Measurements from ENCODE around the gene DNAH1. TPM values are rescaled to one million over a fixed set of nuclear protein-coding genes. Genes with fewer than 3 reads are reported as not detected.
A peak's percentile ranks its signal among the peaks of the same experiment; 100 is the strongest.

The DNAH1 gene
- total RNA-seq, 2 donors from 2014 or later, result 24.3 to 35.4 TPM

GRCh38 chr3:52356126-52356525 is 40.0 kb downstream of the DNAH1 start:
- Mint-ChIP-seq H3K36me3 (no peaks in the 10 kb centered on the region), H3K27ac (no peak overlapping the region), H3K27me3 (no peaks in the 10 kb centered on the region), H3K4me3 (no peak overlapping the region), H3K9me3 (no peaks in the 10 kb centered on the region), H3K4me1 (ENCODE audit: low read depth in 2 of 2) (no peaks in the 10 kb centered on the region)
- ATAC-seq, result no peak
- no peak for DNase-seq (ENCODE audit: low spot score)

- Mint-ChIP-seq H3K4me1 (ENCODE audit: low read depth in 2 of 2) (no peaks in the 10 kb centered on the region), H3K27me3 (no peaks in the 10 kb centered on the region), H3K4me3 (no peak overlapping the region), H3K36me3 (no peaks in the 10 kb centered on the region), H3K9me3 (no peaks in the 10 kb centered on the region), H3K27ac (no peak overlapping the region)
- DNase-seq (ENCODE audit: low spot score) (no peak), ATAC-seq (no peak)
These were observed 41.3 kb downstream of the DNAH1 start for GRCh38 chr3:52357151-52358080.

- Mint-ChIP-seq H3K27ac (no peak overlapping the region), H3K4me1 (ENCODE audit: low read depth in 2 of 2) (no peaks in the 10 kb centered on the region), H3K36me3 (no peaks in the 10 kb centered on the region), H3K27me3 (no peaks in the 10 kb centered on the region), H3K9me3 (no peaks in the 10 kb centered on the region), H3K4me3 (no peak overlapping the region)
- DNase-seq (ENCODE audit: low spot score) (no peak), ATAC-seq (no peak)
These were observed 42.3 kb downstream of the DNAH1 start for GRCh38 chr3:52358362-52358940.

- ATAC-seq (no peak), DNase-seq (ENCODE audit: low spot score) (no peak)
- H3K36me3 Mint-ChIP-seq, result no peaks in the 10 kb centered on the region
- no peak overlapping the region for H3K4me3 Mint-ChIP-seq
- H3K9me3 Mint-ChIP-seq, result no peaks in the 10 kb centered on the region
- H3K27me3 Mint-ChIP-seq, result no peaks in the 10 kb centered on the region
- no peak overlapping the region for H3K27ac Mint-ChIP-seq
- no peaks in the 10 kb centered on the region for H3K4me1 Mint-ChIP-seq (ENCODE audit: low read depth in 2 of 2)
These were observed 43.2 kb downstream of the DNAH1 start for GRCh38 chr3:52359116-52359855.

GRCh38 chr3:52361011-52361410 is 44.9 kb downstream of the DNAH1 start:
- DNase-seq (ENCODE audit: low spot score), result no peak
- H3K27ac Mint-ChIP-seq, result no peak overlapping the region
- no peaks in the 10 kb centered on the region for H3K4me1 Mint-ChIP-seq (ENCODE audit: low read depth in 2 of 2)
- H3K36me3 Mint-ChIP-seq, result no peaks in the 10 kb centered on the region
- no peaks in the 10 kb centered on the region for H3K9me3 Mint-ChIP-seq
- no peaks in the 10 kb centered on the region for H3K27me3 Mint-ChIP-seq
- ATAC-seq, result no peak
- H3K4me3 Mint-ChIP-seq, result no peak overlapping the region

- Mint-ChIP-seq H3K9me3 (no peaks in the 10 kb centered on the region), H3K36me3 (no peaks in the 10 kb centered on the region), H3K27ac (no peak overlapping the region), H3K27me3 (no peaks in the 10 kb centered on the region), H3K4me1 (ENCODE audit: low read depth in 2 of 2) (no peaks in the 10 kb centered on the region), H3K4me3 (no peak overlapping the region)
- DNase-seq (ENCODE audit: low spot score) (no peak), ATAC-seq (peak in 1 of 2 donors; percentile 16)
These were observed 45.3 kb downstream of the DNAH1 start for GRCh38 chr3:52361454-52361853.

- Mint-ChIP-seq H3K9me3 (no peaks in the 10 kb centered on the region), H3K36me3 (no peaks in the 10 kb centered on the region), H3K27ac (no peak overlapping the region), H3K4me1 (ENCODE audit: low read depth in 2 of 2) (no peaks in the 10 kb centered on the region), H3K27me3 (no peaks in the 10 kb centered on the region), H3K4me3 (no peak overlapping the region)
- DNase-seq (ENCODE audit: low spot score) (no peak), ATAC-seq (no peak)
These were observed 45.8 kb downstream of the DNAH1 start for GRCh38 chr3:52361898-52362297.

GRCh38 chr3:52364322-52365035 is 48.4 kb downstream of the DNAH1 start:
- Mint-ChIP-seq H3K9me3 (no peaks in the 10 kb centered on the region), H3K36me3 (no peaks in the 10 kb centered on the region), H3K27ac (no peak overlapping the region), H3K4me3 (no peak overlapping the region), H3K4me1 (ENCODE audit: low read depth in 2 of 2) (no peaks in the 10 kb centered on the region), H3K27me3 (no peaks in the 10 kb centered on the region)
- ATAC-seq, result no peak
- DNase-seq (ENCODE audit: low spot score), result no peak

- no peak for DNase-seq (ENCODE audit: low spot score)
- no peaks in the 10 kb centered on the region for H3K9me3 Mint-ChIP-seq
- H3K27ac Mint-ChIP-seq, result no peak overlapping the region
- ATAC-seq, result no peak
- H3K36me3 Mint-ChIP-seq, result no peaks in the 10 kb centered on the region
- H3K4me3 Mint-ChIP-seq, result no peak overlapping the region
- H3K4me1 Mint-ChIP-seq (ENCODE audit: low read depth in 2 of 2), result no peaks in the 10 kb centered on the region
- H3K27me3 Mint-ChIP-seq, result no peaks in the 10 kb centered on the region
These were observed 50.4 kb downstream of the DNAH1 start for GRCh38 chr3:52366527-52366926.

GRCh38 chr3:52367891-52368880 is 52.1 kb downstream of the DNAH1 start:
- no peaks in the 10 kb centered on the region for H3K9me3 Mint-ChIP-seq
- H3K27me3 Mint-ChIP-seq, result no peaks in the 10 kb centered on the region
- H3K27ac Mint-ChIP-seq, result no peak overlapping the region
- ATAC-seq (no peak), DNase-seq (ENCODE audit: low spot score) (no peak)
- H3K4me3 Mint-ChIP-seq, result no peak overlapping the region
- H3K36me3 Mint-ChIP-seq, result no peaks in the 10 kb centered on the region
- H3K4me1 Mint-ChIP-seq (ENCODE audit: low read depth in 2 of 2), result no peaks in the 10 kb centered on the region

- no peak overlapping the region for H3K4me3 Mint-ChIP-seq
- H3K36me3 Mint-ChIP-seq, result no peaks in the 10 kb centered on the region
- no peaks in the 10 kb centered on the region for H3K9me3 Mint-ChIP-seq
- no peaks in the 10 kb centered on the region for H3K27me3 Mint-ChIP-seq
- no peaks in the 10 kb centered on the region for H3K4me1 Mint-ChIP-seq (ENCODE audit: low read depth in 2 of 2)
- no peak for ATAC-seq
- no peak for DNase-seq (ENCODE audit: low spot score)
- no peak overlapping the region for H3K27ac Mint-ChIP-seq
These were observed 54.4 kb downstream of the DNAH1 start for GRCh38 chr3:52370531-52370930.

- ATAC-seq, result no peak
- Mint-ChIP-seq H3K27ac (no peak overlapping the region), H3K4me1 (ENCODE audit: low read depth in 2 of 2) (peaks cover 0 to 2% of the 10 kb centered on the region in 2 donors), H3K9me3 (no peaks in the 10 kb centered on the region), H3K36me3 (no peaks in the 10 kb centered on the region), H3K27me3 (no peaks in the 10 kb centered on the region), H3K4me3 (no peak overlapping the region)
- DNase-seq (ENCODE audit: low spot score), result no peak
These were observed 56.8 kb downstream of the DNAH1 start for GRCh38 chr3:52372822-52373504.

All from natural killer cell treated with Interleukin-12 subunit alpha and Interleukin-12 subunit beta and Interleukin-15 and Interleukin-18, amount 100 ng/mL, for 72 hours (primary cell).